Transverse colon (tissue), 3 donors: ENCODE results near the gene DLG2.

Source experiments
- CTCF ChIP-seq, 5 experiments: fragments of 200-600 bp in 3 of 5; fragments of 450-650 bp in 2 of 5; sonication (generic) in 3 of 5; IDR thresholded peaks; 1 replicate in 2 of 5; 2 replicates in 3 of 5; pipeline ENCODE4 v1.5.1; 2016 to 2017; ENCODE audit warnings: antibody characterized with exemption in 5 of 5, inconsistent platforms in 3 of 5, mild to moderate bottlenecking in 2 of 5, moderate library complexity in 1 of 5
- EP300 ChIP-seq: sonication (generic); formaldehyde crosslinking; IDR thresholded peaks from one replicate; pipeline ENCODE4 v1.6.1; 2017; ENCODE audit warnings: antibody characterized with exemption, low read depth
- POLR2A ChIP-seq: fragments of 450-650 bp; IDR thresholded peaks from one replicate; pipeline ENCODE4 v1.6.1; 2016; ENCODE audit warnings: antibody characterized with exemption, mild to moderate bottlenecking, moderate library complexity

- no peak for TF ChIP-seq EP300
- TF ChIP-seq CTCF (IDR thresholded peaks at IDR 0.05), result no peak
- no peak for TF ChIP-seq POLR2A
Measured at GRCh38 chr11:85027346-85027745, 599.8 kb downstream of the DLG2 start.
